HCT116 (cell line): Measurements from ENCODE around the gene TMEM132D. TPM values are rescaled to one million over a fixed set of nuclear protein-coding genes. Genes with fewer than 3 reads are reported as not detected.

Experiments used
- ATAC-seq: fragments of 200-7000 bp; cut with Tn5 transposase; 2 replicates; pipeline ENCODE4 v1.9.1; 2020; ENCODE audit warnings: mild to moderate bottlenecking, moderate library complexity
- BruUV-seq: library from RNA; stranded (reverse); fragments of 400-500 nt; replicated peaks from 2 replicates; lab custom pipeline; 2021; lab: Mats Ljungman, UMichigan
- CTCF ChIA-PET: fragments of 300-600 bp; sonication (Branson Sonifier 250); formaldehyde crosslinking; loops from one replicate; lab custom pipeline; 2021; ENCODE audit warnings: antibody characterized with exemption; lab: Charles Lee
- POLR2A ChIA-PET: fragments of 300-600, 350-600 bp; sonication (Branson Sonifier 250); formaldehyde crosslinking; loops from one replicate; lab custom pipeline; 2021; ENCODE audit warnings: antibody characterized with exemption; lab: Charles Lee
- RAD21 ChIA-PET, 2 experiments: fragments of 300-600 bp; sonication (Branson Sonifier 250); formaldehyde crosslinking; loops; one replicate each; lab custom pipeline; 2023; ENCODE audit warnings: low total read pairs in 2 of 2; ENCODE audit not compliant: uncharacterized antibody in 2 of 2, unreplicated experiment in 2 of 2, low non-redundant PET in 1 of 2; lab: Charles Lee
- DNase-seq: peaks from one replicate; pipeline ENCODE4 v3.0.0-alpha.2; 2010; ENCODE audit warnings: low read depth, low spot score
- H2AFZ ChIP-seq: fragments of 200-600 bp; shearing (Covaris generic), sonication (generic); 2 replicates; pipeline ENCODE4 v1.6.1; 2017; ENCODE audit warnings: low read depth, mixed run types, mixed read lengths, antibody characterized with exemption, low read length; ENCODE audit not compliant: poor library complexity, severe bottlenecking
- H3K27ac ChIP-seq: 2 replicates; pipeline ENCODE4 v1.5.1; 2012; ENCODE audit warnings: low read depth, low read length
- H3K27me3 ChIP-seq: fragments of 200-600 bp; sonication (generic); 2 replicates; pipeline ENCODE4 v1.6.1; 2016; ENCODE audit warnings: mixed run types, low read length, mixed read lengths; ENCODE audit not compliant: insufficient read depth
- H3K36me3 ChIP-seq, 2 experiments: fragments of 200-500 bp in 1 of 2; fragments of 200-600 bp in 1 of 2; sonication (Bioruptor generic) in 1 of 2; sonication (generic) in 1 of 2; 2 replicates each; pipeline versions ENCODE4 v1.5.1 to v1.6.1; 2014 to 2016; ENCODE audit warnings: low read length in 2 of 2, inconsistent platforms in 1 of 2, mixed read lengths in 1 of 2, mixed run types in 1 of 2; ENCODE audit not compliant: insufficient read depth in 2 of 2, control insufficient read depth in 1 of 2
- H3K4me1 ChIP-seq, 2 experiments: fragments of 200-600 bp in 1 of 2; sonication (generic) in 1 of 2; 2 replicates each; pipeline versions ENCODE4 v1.5.1 to v1.6.1; 2012 to 2017; ENCODE audit warnings: low read length in 2 of 2, inconsistent platforms in 1 of 2, mild to moderate bottlenecking in 1 of 2, mixed read lengths in 1 of 2, mixed run types in 1 of 2, moderate library complexity in 1 of 2; ENCODE audit not compliant: insufficient read depth in 2 of 2, control insufficient read depth in 1 of 2
- H3K4me2 ChIP-seq: fragments of 200-600 bp; sonication (generic); 2 replicates; pipeline ENCODE4 v1.6.1; 2017; ENCODE audit warnings: mixed run types, low read length, mixed read lengths
- H3K4me3 ChIP-seq, 2 experiments: fragments of 200-600 bp in 1 of 2; sonication (generic) in 1 of 2; replicated peaks in 1 of 2; 2 replicates each; pipeline ENCODE4 v1.5.1; 2011 to 2016; ENCODE audit warnings: low read length in 2 of 2, control low read depth in 1 of 2, low read depth in 1 of 2, mild to moderate bottlenecking in 1 of 2, mixed read lengths in 1 of 2, mixed run types in 1 of 2
- H3K79me2 ChIP-seq: fragments of 200-600 bp; sonication (generic); 2 replicates; pipeline ENCODE4 v1.6.1; 2017; ENCODE audit warnings: mild to moderate bottlenecking, mixed run types, low read length, moderate library complexity, mixed read lengths; ENCODE audit not compliant: insufficient read depth
- H3K9ac ChIP-seq: fragments of 200-600 bp; sonication (generic); 2 replicates; pipeline ENCODE4 v1.6.1; 2016; ENCODE audit warnings: low read length, mixed read lengths
- H3K9me2 ChIP-seq: fragments of 200-600 bp; sonication (generic), shearing (Covaris generic); 2 replicates; pipeline ENCODE4 v1.6.1; 2017; ENCODE audit warnings: mixed run types, mild to moderate bottlenecking, moderate library complexity; ENCODE audit not compliant: insufficient read depth
- H3K9me3 ChIP-seq, 2 experiments: fragments of 200-500 bp in 1 of 2; fragments of 200-600 bp in 1 of 2; sonication (Bioruptor generic) in 1 of 2; sonication (generic) in 1 of 2; 2 replicates each; pipeline ENCODE4 v1.6.1; 2014 to 2017; ENCODE audit warnings: low read length in 2 of 2, mixed read lengths in 2 of 2, inconsistent platforms in 1 of 2, low read depth in 1 of 2, mild to moderate bottlenecking in 1 of 2, mixed run types in 1 of 2, moderate library complexity in 1 of 2; ENCODE audit not compliant: control insufficient read depth in 1 of 2, insufficient read depth in 1 of 2
- H4K20me1 ChIP-seq: fragments of 200-600 bp; sonication (generic), shearing (Covaris generic); 2 replicates; pipeline ENCODE4 v1.6.1; 2017; ENCODE audit warnings: mixed run types, mild to moderate bottlenecking, moderate library complexity; ENCODE audit not compliant: insufficient read depth
- ATF3 ChIP-seq: IDR thresholded peaks from 2 replicates; pipeline ENCODE4 v1.6.1; 2012
- CEBPB ChIP-seq: IDR thresholded peaks from 2 replicates; pipeline ENCODE4 v1.6.1; 2012; ENCODE audit warnings: low read depth
- CTCF ChIP-seq, 3 experiments: fragments of 200-600 bp in 1 of 3; sonication (generic) in 1 of 3; IDR thresholded peaks in 2 of 3; conservative IDR thresholded peaks in 1 of 3; 2 replicates each; pipeline ENCODE4 v1.5.1; 2012 to 2017; ENCODE audit warnings: low read depth in 2 of 3, low read length in 2 of 3, antibody characterized with exemption in 1 of 3, borderline replicate concordance in 1 of 3, control low read depth in 1 of 3, mild to moderate bottlenecking in 1 of 3, mixed read lengths in 1 of 3, mixed run types in 1 of 3, moderate library complexity in 1 of 3; ENCODE audit not compliant: insufficient read depth in 1 of 3
- EZH2phosphoT487 ChIP-seq: fragments of 200-600 bp; IDR thresholded peaks from 2 replicates; pipeline ENCODE4 v1.6.1; 2018; ENCODE audit warnings: antibody characterized with exemption, borderline replicate concordance
- JUND ChIP-seq: IDR thresholded peaks from 2 replicates; pipeline ENCODE4 v1.6.1; 2012
- POLR2A ChIP-seq: IDR thresholded peaks from 2 replicates; pipeline ENCODE4 v1.7.0; 2011; ENCODE audit warnings: borderline replicate concordance; ENCODE audit not compliant: insufficient read depth, insufficient read length; ENCODE audit errors: extremely low read depth
- RAD21 ChIP-seq: IDR thresholded peaks from 2 replicates; pipeline ENCODE4 v1.6.1; 2012; ENCODE audit warnings: low read depth, mild to moderate bottlenecking
- SP1 ChIP-seq: IDR thresholded peaks from 2 replicates; pipeline ENCODE4 v1.6.1; 2012; ENCODE audit warnings: low read depth
- SRF ChIP-seq: IDR thresholded peaks from 2 replicates; pipeline ENCODE4 v1.6.1; 2012; ENCODE audit warnings: low read depth
- ZFX ChIP-seq: fragments of 450-650 bp; IDR thresholded peaks from 2 replicates; pipeline ENCODE4 v1.6.1; 2017
- intact Hi-C: fragments of 100-400 bp; cut with micrococcal nuclease; formaldehyde crosslinking; loops from 2 replicates; pipeline ENCODE4 v1.10.0; 2022
- total RNA-seq: library from RNA; stranded (reverse); gene quantifications from one replicate; pipeline ENCODE4 v1.2.1, GENCODE V29; 2021; ENCODE audit not compliant: unreplicated experiment

Gene TMEM132D
- total RNA-seq, 1 experiment from 2014 or later, result not detected

GRCh38 chr12:129635021-129635685, 268.7 kb downstream of the TMEM132D start:
- intact Hi-C loops, result no loop called here
- H3K4me1 ChIP-seq, result no peaks in the 10 kb centered on the region
- CTCF ChIA-PET, result no interaction called here

More at GRCh38 chr12:129635021-129635685, 268.7 kb downstream of the TMEM132D start:
- DNase-seq, result no peak
- no peak for TF ChIP-seq JUND
- TF ChIP-seq SRF, result no peak
- no peak for TF ChIP-seq EZH2phosphoT487
- no peak for TF ChIP-seq POLR2A
- no peak for TF ChIP-seq SP1
- no peak for TF ChIP-seq CEBPB
- TF ChIP-seq ATF3, result no peak
- TF ChIP-seq ZFX, result no peak
- TF ChIP-seq CTCF (IDR thresholded peaks at IDR 0.05 in 2 of 3, conservative IDR thresholded peaks at IDR 0.05 in 1 of 3; ENCODE audit: borderline replicate concordance in 1 of 3, insufficient read depth in 1 of 3, low read depth in 2 of 3, low read length in 2 of 3), result no peak
- no peak for TF ChIP-seq RAD21
- no peaks in the 10 kb centered on the region for H3K79me2 ChIP-seq
- no peaks in the 10 kb centered on the region for H3K9me2 ChIP-seq
- no peaks in the 10 kb centered on the region for H3K36me3 ChIP-seq
- no peaks in the 10 kb centered on the region for H4K20me1 ChIP-seq
- H3K4me2 ChIP-seq, result no peak overlapping the region
- H3K4me3 ChIP-seq, result no peak overlapping the region
- H3K9me3 ChIP-seq, result peaks cover 10 to 14% of the 10 kb centered on the region in 2 experiments; a peak in 2 of 4 replicates
- no peak overlapping the region for H3K9ac ChIP-seq
- H2AFZ ChIP-seq, result no peak overlapping the region
- no peak overlapping the region for H3K27ac ChIP-seq
- ChIA-PET RAD21 (no interaction called here), POLR2A (no interaction called here)
- no peak for ATAC-seq
- no TSS peak for BruUV-seq
- H3K27me3 ChIP-seq, result no peaks in the 10 kb centered on the region
